HG03439 (cell line): ENCODE results near the gene GLRX5.

Source experiments
- ATAC-seq: cut with Tn5 transposase; IDR thresholded peaks from one replicate; pipeline ENCODE4 v1.9.1; 2021; ENCODE audit warnings: mild to moderate bottlenecking, moderate library complexity; ENCODE audit not compliant: unreplicated experiment

Gene GLRX5

DNA sequence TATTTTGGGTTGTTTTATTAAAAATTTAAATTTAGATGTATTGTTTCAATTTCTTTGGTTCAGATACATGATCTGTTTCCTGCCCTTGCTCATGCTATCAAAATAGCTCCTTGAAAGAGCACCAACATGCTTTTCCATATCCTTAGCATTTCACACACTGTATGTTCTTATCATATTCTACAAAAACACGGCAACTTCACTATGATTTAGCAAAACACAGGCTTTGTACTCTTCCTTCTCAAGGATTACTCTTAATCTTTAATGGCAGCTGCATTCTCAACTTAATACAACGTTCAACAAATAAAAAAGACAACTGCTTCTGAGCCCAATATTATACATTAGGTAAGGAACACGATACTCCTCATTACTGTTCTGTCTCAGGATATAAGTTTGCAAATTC is 2.9 kb upstream of the GLRX5 start:
- ATAC-seq: no peak

DNA sequence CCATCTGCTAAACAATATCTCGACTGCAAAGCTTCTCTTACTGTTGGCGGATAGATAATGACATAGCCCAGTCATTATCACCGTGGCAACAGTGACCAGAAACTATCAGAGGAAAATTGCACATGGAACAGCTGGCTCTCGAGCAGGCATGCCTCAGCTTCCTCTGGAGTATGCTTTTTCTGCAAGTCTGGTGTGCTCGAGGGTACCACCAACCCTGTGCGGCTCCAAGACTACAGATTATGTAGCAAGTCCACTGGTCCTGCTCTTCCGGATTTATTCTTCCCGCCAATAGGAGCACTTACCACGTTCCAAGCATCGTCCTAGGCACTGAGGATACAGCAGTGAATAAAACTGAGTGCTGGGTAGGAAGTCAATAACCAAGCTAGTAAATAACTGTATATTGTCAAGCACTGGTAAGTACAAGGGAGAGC is 1.4 kb upstream of the GLRX5 start:
- ATAC-seq: no peak

DNA sequence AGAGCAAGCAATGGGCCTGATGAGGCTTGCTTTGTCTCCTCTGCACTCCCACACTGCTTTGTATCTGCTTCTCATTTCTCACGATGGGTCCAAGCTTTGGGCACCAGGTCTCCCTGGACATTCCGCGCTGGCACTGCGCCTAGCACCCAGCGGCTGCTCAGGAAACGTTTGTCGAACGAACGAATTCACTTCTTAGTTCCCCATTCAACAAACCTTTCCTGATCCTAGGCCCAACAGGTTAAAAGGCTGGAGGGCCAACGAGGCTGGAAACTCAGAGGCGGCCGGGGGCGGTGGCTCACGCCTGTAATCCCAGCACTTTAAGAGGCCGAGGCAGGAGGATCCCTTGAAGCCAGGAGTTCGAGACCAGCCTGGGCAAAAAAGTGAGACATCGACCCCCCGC is 1.0 kb upstream of the GLRX5 start:
- no peak for ATAC-seq

DNA sequence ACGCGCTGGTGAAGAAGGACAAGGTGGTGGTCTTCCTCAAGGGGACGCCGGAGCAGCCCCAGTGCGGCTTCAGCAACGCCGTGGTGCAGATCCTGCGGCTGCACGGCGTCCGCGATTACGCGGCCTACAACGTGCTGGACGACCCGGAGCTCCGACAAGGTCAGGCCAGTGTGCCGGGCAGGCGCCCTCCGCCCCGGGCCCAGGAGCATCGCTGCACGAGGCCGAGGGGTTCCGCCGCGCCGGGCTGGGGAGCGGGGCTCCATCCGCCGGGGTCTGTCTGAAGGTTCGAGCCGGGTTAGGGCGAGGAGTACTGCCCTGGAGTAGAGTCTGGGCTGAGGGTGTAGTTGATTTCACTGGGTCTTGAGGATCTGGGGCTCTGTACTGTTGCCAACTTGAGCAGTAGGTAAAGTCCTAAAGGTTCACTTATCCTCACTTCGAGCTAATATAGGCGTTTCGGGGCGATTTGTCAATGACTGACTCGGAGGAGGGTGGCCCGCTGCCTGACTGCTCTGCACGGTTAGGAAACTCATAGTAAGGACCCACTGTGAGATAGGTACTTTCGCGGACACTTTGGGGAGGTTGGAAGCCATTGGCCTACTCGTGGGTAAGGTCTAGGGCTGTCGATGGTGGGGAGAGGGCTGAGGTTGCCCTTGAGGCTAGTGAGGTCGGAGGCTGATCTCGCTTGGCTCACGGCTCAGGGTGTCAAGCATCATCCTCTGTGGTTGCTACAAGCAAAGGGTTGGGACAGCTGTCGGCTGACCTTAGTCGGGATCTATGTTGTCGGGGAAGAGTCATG is 574 bp downstream of the GLRX5 start:
- ATAC-seq: peak; percentile 1

DNA sequence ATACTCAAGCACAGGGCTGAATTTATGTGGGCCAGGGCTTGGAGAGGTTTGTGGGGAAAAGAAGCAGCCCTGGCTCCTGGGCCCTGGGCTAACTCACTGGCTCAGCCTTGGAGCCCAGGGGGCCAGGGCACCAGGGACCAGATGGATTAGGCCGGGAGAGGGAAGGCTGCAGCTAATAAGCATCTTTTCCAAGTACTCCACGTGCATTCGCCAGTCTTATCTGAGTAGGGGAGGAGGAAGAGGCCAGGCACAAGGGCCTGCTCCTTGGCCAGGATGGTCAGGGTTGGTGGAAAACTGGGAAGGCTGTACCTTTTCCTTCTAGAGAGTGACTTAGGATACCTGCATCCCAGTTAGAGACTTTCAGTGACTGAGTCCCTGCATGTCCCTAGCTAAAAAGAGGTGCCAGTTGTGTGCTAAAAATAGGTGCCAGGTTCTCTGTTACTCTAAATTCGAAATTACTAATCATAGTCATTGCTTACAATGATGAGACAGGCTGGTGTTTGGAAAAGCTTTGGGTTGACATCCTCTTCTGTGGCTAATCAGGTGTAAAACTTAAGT is 1.3 kb downstream of the GLRX5 start:
- ATAC-seq: no peak

DNA sequence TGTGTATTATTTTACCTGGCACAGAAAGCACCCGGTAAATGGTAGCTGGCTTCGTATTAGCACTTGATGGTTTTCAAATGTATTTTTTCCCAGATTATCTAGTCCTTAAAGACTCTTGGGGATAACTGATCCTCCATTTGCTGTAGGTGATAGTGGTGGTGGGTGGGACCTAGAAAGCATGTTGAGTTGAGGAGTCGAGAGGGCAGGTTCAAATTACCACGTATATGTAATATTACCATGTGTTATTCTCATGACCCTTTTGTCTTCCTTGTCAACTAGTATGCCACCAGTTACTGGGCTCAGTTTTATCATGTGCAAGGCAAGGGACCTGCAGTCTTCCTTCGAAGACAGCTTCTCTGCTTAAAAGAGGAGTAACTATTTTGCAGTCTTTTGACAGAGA is 1.8 kb downstream of the GLRX5 start:
- ATAC-seq: no peak

DNA sequence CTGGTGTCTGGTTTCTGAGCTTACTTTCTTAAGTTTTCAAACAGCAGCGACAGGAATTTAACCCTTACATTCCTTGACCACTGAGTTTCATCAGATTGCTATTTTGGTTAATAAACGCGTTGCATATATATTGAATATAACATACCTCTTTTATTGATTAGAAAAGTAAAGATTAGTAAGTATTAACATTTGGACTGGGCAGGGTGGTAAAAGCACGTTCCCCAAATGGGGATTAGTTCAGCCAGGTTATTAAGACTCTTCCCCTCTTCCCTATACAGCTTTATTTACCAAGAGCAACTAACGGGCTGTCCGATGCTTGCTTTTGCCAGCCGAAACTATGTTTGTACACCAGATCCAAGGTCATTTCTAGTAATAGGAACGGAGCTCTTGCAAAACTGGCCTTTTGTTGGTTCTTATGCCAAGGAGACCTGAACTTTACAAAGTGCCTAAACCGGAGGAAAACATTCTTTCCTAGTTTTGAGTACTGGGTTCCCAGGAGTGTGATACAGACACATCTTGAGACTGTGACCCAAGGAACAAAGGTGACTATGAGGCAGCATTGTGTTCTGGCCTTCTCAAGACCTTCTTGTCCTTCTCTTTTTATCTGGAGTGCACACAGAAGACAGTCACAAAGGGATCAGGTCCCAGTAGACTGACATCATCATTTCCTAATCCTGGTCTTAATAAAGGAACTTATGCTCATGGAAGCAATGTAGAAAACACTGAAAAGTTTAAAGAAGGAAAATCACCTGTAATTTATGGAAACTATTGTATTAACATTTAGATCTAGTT is 2.6 kb downstream of the GLRX5 start:
- ATAC-seq: no peak

DNA sequence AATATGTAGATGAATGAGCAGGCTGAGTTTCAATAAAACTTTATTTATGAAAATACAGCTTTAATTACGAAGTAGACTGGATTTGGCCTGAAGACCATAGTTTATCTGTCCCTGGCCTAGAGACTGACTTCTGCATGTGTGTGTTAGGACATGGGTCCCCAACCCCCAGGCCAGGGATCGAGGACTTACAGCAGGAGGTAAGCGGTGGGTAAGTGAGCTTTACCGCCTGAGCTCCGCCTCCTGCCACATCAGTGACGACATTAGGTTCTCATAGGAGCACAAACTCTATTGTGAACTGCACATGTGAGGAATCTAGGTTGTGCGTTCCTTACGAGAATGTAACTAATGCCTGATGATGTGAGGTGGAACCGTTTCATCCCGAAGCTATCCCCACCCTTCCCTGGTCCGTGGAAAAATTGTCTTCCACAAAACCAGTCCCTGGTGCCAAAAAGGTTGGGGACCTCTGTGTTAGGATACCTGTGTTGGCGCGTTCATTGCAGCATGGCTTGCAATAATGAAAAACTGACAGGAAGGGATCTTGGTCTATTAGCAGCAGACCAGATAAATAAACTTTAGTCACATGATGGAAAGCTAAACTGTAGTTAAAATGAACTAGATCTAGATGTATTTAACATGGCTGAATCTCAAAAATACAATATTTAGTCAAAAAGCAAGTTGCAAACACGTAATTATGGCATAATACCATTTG is 4.1 kb downstream of the GLRX5 start:
- ATAC-seq: no peak

DNA sequence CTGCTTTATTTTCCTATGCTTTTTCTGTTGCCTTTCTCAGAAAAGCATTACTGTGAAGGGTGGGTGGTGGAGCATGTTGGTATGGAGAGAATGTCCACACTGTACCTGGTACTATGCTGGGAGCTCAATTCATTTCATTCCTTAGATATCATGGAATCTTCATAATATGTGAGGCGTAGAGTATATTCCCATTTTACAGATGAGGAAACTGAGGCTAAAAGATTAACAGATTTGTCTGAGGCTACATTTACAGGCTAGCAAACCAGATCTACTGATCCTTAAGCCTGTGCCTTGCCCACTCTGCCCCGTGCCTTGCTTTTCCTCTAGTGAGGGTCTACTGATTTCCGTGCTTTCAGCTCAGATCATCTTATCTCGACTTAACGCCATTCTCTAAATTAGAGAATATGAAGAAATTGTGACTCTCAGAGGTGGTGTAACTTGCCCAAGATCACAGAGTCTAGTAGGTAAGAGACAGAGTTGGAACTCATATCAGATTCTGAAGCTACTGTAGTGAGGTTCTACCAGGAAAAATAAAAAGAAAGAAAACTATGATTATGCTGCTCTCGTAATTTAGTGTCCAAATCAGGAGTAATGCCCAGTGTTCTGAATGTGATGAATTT is 5.5 kb downstream of the GLRX5 start:
- no peak for ATAC-seq

DNA sequence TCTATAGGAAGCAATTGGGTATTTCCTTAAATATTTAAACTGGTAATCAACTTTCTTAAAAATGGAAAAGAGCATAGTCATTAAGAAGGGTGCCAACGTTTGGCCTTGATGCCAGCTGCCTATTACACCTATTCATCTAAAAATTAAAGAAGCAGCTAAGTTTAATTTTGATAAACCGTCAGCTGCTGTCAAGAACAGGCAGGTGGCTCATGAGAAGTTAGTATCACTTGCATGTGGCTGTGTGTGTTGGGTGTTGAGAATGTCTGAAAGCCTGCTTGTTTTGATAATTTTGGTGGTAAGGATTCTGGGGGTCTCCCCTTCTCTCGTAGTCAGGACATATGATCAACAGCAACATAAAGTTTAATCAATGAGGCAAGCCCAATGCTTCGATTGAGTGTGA is 6.5 kb downstream of the GLRX5 start:
- no peak for ATAC-seq

DNA sequence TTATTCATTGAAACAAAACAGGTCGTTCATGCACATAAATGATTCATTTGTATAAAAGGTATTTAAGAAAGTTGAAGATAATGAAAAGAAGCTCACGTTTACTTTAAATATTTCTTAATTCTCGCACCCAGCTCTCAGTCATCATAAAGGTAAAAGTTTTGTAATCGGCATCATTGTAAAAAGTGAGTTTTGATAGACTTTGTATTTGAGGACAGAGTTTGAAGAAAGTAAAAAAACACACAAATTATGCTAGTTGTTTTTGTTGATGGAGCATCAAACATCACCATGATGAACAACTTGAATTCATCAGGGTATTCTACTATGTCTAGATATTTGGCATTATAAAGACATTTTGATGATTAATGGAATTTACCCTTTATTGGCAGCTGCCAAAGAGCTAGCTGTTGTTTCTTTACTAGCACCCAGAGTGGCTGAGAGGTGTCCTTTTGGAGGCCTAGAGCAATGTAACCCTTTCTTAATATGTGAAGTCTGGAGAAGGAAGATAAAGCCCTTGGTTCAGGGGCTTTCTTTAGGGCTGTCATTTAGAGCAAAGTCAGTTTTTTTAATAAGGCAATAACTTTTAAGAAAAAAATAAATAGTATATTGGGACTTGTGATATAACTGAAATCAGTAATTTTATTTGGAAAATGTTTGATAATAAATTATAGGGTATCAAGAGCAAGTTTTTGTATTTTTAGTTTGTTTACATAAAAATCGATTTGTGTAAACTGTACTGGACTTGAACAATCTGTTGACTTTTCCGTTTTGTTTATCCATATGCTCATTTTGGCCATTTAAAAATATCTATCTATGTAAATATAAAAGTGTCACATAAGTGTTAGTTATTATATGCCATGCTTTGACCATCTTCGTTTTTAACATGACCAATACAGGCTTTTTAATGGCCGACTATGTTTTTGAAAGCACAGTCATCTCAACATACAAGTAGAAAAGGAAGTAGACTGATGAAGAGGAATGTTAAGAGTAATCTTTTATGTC is 7.4 kb downstream of the GLRX5 start:
- no peak for ATAC-seq

DNA sequence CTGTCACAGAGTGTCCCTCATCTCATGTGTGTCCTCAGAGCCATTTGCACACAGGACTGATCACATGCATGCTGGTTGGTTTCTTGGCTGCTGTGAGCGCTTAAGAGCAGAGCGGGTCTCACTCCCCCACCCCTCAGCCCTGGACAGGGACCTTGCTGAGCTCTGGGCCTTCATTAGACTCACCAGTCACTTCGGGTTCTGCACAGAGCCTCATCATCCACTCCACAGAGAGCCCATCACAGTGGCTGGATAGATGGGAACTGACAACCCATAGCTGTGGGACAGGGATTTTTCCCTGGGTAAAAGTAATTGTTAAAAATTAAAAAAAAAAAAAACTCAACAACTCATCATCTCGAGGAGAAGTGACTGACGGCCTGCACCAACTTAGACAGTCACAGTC is 8.2 kb downstream of the GLRX5 start:
- no peak for ATAC-seq

DNA sequence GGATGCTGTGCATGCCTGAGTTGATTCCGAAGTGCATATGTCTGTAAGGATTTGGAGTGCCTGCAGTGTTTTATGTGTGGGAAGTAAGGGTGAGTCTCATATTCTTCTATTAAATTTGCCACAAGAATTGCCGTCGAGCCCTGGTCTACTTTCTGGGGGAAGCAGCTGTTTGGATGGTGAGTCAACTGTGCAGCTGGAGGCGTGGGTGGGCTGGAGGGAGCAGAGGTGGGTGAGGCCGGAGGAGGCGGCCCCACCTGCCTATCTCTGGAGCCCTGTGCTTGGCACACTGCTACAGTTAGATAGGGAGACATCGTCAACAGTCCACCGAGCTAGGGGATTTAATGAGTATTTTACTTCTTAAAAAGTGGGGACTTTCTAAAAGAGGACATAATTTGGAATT is 9.7 kb downstream of the GLRX5 start:
- no peak for ATAC-seq

DNA sequence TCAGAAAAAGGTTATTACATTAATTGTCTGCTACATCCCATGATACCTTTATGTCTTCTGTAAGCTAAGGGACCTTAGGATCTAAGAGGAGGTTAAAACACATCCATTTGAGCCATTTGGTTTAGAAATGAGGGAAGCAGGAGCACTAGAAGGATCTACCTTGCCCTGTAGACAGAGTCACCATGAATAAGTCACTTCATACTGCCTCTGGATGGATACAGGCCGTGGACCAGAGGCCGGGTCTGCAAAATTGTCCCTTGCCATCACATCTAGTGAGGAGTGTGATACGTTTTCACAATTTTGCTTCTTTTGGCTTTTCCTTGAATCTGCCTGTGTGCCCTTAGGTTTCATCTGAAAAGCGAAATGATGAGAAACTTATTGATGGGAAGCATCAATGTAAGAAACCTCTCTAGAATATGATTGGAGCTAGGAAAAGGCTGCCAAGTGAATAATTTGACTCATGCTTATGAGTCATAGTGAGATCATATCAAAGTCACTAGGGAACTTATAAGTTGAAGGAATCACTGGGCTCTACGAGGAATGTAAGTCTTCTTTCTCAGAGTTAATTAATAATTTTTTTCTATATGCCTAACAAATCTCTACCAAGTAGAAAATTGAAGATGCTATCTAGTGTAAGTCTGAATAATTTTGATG is 10.8 kb downstream of the GLRX5 start:
- ATAC-seq: no peak

DNA sequence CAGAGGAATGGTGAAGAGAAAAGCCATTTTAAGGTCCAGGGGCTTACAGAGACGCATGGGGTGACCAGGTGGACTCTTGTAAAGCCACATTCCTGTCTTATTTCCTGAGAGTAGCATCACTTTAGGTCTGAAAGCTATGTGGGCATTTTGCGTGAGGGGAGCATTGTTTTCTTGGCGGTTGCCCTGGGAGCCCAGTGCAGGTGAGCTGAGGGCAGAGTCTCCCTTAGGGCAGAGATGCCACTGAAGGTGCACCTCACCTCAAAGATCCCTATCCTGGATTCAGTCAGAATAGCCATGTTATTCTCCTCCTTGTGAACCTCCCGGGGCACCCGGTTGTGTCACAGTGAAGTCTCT is 12.4 kb downstream of the GLRX5 start:
- no peak for ATAC-seq

DNA sequence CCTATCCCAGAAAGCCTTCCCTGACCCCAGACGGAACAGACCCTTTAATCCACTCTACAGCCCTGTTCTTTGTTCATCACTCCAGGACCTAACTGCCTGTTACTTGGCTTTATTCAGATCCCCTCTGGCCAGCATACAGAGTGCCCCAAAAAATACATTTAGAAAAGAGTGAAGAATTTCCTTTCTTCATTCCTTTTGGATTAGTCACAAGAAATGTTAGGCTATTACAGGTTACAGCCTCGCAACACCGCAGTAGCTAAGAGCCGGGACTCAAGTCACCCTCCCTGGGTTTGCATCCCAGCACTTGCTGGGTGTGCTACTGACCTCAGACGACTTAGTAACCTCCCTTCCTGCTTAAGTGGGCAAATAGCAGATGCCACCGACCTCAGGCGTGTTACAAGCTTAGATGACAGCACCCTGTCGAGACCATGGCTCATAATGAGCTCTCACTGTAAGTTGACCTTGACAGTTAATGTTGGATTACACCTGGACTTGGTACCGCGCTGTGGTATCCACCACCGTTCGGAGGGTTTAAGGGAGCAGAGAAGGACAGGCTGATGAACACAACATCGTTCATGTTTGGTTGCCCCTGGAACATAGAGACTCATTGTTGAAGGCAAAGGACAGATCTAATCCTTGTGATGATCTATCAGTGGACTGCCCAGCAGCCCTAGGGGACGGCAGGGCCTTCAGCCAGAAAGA is 12.9 kb downstream of the GLRX5 start:
- no peak for ATAC-seq

DNA sequence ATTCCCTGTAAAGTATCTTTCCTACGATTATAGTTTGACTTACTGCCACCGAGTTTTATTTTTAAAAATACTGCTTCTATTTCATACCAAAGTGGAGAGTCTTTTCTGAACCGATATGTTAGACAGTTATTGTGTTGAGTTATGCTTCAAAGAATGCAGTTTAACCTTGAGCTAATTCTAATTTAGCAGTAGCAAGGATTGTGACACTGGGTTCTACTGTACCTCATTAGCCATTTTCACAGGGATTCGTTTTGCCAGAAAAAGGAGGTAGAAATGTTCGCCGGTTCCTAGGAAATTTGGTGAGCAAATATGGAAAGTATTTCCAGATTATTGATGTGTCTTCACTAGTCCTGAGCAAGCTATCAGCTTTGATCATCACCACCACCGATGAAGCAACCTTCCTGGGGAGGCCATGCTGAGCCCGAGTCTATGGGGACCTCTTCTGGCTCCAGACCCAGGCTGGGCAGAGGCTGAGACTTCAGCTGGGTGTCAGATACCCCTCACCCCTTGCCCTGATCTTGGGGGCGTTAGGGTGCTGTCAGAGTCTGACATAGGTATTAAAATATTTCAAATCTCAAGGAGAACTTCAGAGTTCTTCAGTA is 13.6 kb downstream of the GLRX5 start:
- no peak for ATAC-seq
